PC-3 (cell line): ENCODE data around the gene SCGB1C1.

ENCODE experiments used
- EZH2 ChIP-seq: fragments of 300-600 bp; sonication (generic); IDR thresholded peaks from one replicate; pipeline ENCODE4 v1.6.1; 2017; ENCODE audit warnings: antibody characterized with exemption, mild to moderate bottlenecking, low read length; ENCODE audit not compliant: unreplicated experiment
- EZH2phosphoT487 ChIP-seq: fragments of 300-600 bp; sonication (generic); IDR thresholded peaks from 2 replicates; pipeline ENCODE4 v1.6.1; 2018; ENCODE audit warnings: mild to moderate bottlenecking, antibody characterized with exemption, low read length, borderline replicate concordance
- TF ChIP-seq, protein P1 (sequence below): fragments of 300-600 bp; sonication (generic); conservative IDR thresholded peaks from 2 replicates; pipeline ENCODE4 v1.5.1; 2017; ENCODE audit warnings: antibody characterized with exemption, low read depth, mild to moderate bottlenecking, low read length

DNA sequence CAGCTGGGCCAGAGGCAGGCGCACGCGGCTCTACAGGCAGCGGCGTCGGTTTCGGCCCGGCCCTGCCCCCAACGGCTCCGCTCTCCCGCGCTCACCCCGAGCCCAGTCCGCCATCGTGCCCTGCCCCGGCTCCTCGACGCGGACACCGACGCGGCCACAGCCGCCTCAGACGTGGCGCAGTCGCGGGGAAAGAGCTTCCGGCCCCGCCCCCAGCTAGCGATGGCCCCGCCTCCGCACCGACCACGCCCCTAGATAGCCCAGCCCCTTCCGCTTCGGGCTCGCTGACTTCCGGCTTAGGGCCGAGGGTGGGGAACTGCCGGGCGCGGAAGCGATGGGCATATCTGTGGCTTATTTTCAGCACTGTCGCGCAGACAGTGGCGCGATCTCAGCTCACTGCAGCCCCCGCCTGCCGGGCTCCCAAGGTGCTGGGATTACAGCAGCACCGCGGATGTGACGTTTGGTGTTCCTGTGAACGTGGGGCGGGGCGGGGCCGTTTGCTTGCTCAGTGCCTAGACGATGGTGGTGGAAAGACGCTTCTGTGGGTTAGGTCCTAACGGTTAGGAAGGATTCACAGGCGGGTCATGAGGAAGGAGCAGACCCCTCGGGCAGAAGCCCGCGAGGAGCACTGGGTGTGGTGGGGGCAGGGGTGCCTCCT, 14.5 kb downstream of the SCGB1C1 start, which contains the start of the genes BET1L and RIC8A:
- TF ChIP-seq EZH2phosphoT487, result no peak
- TF ChIP-seq, protein P1, sequence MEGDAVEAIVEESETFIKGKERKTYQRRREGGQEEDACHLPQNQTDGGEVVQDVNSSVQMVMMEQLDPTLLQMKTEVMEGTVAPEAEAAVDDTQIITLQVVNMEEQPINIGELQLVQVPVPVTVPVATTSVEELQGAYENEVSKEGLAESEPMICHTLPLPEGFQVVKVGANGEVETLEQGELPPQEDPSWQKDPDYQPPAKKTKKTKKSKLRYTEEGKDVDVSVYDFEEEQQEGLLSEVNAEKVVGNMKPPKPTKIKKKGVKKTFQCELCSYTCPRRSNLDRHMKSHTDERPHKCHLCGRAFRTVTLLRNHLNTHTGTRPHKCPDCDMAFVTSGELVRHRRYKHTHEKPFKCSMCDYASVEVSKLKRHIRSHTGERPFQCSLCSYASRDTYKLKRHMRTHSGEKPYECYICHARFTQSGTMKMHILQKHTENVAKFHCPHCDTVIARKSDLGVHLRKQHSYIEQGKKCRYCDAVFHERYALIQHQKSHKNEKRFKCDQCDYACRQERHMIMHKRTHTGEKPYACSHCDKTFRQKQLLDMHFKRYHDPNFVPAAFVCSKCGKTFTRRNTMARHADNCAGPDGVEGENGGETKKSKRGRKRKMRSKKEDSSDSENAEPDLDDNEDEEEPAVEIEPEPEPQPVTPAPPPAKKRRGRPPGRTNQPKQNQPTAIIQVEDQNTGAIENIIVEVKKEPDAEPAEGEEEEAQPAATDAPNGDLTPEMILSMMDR, result no peak
- no peak for TF ChIP-seq EZH2
